ENCODE data around the gene SETMAR. TPM values are rescaled to one million over a fixed set of nuclear protein-coding genes. Genes with fewer than 3 reads are reported as not detected.

Gene SETMAR
- total RNA-seq, 1 donor from 2014 or later, result 18.3 TPM

GRCh38 chr3:4355401-4356219 lies 52.4 kb downstream of the SETMAR start:
- Mint-ChIP-seq H3K9me3 (no peaks in the 10 kb centered on the region), H3K4me1 (peaks cover 20% of the 10 kb centered on the region), H3K36me3 (peaks cover 2% of the 10 kb centered on the region), H3K27ac (peak overlapping the region; percentile 62), H3K27me3 (ENCODE audit: insufficient read depth, low read depth) (no peaks in the 10 kb centered on the region), H3K4me3 (no peak overlapping the region)
- Histone ChIP-seq H3K4me3 (no peak overlapping the region), H4K20me1 (ENCODE audit: low read depth) (no peaks in the 10 kb centered on the region), H3K9ac (no peak overlapping the region), H3F3A (ENCODE audit: low read depth) (no peaks in the 10 kb centered on the region), H3K36me3 (no peaks in the 10 kb centered on the region), H3K4me1 (no peaks in the 10 kb centered on the region), H3K79me2 (ENCODE audit: low read depth) (no peaks in the 10 kb centered on the region), H3K27ac (no peak overlapping the region), H2AFZ (replicated peaks) (no peak overlapping the region), H3K27me3 (no peaks in the 10 kb centered on the region), H3K4me2 (no peak overlapping the region), H3K9me3 (ENCODE audit: low read depth) (no peaks in the 10 kb centered on the region)
- TF ChIP-seq, protein P1, sequence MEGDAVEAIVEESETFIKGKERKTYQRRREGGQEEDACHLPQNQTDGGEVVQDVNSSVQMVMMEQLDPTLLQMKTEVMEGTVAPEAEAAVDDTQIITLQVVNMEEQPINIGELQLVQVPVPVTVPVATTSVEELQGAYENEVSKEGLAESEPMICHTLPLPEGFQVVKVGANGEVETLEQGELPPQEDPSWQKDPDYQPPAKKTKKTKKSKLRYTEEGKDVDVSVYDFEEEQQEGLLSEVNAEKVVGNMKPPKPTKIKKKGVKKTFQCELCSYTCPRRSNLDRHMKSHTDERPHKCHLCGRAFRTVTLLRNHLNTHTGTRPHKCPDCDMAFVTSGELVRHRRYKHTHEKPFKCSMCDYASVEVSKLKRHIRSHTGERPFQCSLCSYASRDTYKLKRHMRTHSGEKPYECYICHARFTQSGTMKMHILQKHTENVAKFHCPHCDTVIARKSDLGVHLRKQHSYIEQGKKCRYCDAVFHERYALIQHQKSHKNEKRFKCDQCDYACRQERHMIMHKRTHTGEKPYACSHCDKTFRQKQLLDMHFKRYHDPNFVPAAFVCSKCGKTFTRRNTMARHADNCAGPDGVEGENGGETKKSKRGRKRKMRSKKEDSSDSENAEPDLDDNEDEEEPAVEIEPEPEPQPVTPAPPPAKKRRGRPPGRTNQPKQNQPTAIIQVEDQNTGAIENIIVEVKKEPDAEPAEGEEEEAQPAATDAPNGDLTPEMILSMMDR (IDR thresholded peaks at IDR 0.05), result no peak
- TF ChIP-seq EZH2 (IDR thresholded peaks at IDR 0.05), result no peak
- no peak for TF ChIP-seq EZH2phosphoT487 (IDR thresholded peaks at IDR 0.05)
- DNase-seq (ENCODE audit: low spot score), result peak; percentile 8

DNA sequence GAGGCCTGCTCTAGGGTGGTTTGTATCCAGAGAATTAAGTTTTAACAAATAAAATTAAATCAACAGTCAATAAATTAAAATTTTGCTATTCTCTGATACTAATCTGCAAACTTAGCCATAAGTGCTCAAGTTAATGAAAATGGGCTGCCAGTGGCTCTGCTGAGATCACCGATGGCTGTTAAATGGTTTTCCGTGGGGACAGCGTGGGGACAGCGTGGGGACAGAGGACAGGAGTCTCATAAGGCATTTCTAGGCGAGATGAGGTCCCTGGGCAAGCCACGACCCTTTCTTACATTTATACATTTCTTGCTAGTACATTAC lies 53.0 kb downstream of the SETMAR start:
- Histone ChIP-seq H3K9ac (no peak overlapping the region), H3K9me3 (ENCODE audit: low read depth) (no peaks in the 10 kb centered on the region), H3K4me3 (no peak overlapping the region), H3K4me1 (no peaks in the 10 kb centered on the region), H3K27ac (no peak overlapping the region), H3K27me3 (no peaks in the 10 kb centered on the region), H3K4me2 (no peak overlapping the region), H3K36me3 (no peaks in the 10 kb centered on the region), H2AFZ (replicated peaks) (no peak overlapping the region), H3F3A (ENCODE audit: low read depth) (no peaks in the 10 kb centered on the region), H4K20me1 (ENCODE audit: low read depth) (no peaks in the 10 kb centered on the region), H3K79me2 (ENCODE audit: low read depth) (no peaks in the 10 kb centered on the region)
- no peak overlapping the region for H3K4me3 Mint-ChIP-seq
- peaks cover 2% of the 10 kb centered on the region for H3K36me3 Mint-ChIP-seq
- H3K27me3 Mint-ChIP-seq (ENCODE audit: insufficient read depth, low read depth), result no peaks in the 10 kb centered on the region
- no peak overlapping the region for H3K27ac Mint-ChIP-seq
- H3K9me3 Mint-ChIP-seq, result no peaks in the 10 kb centered on the region
- H3K4me1 Mint-ChIP-seq, result peaks cover 20% of the 10 kb centered on the region
- DNase-seq (ENCODE audit: low spot score), result no peak
- TF ChIP-seq, protein P1 (IDR thresholded peaks at IDR 0.05), result no peak
- TF ChIP-seq EZH2 (IDR thresholded peaks at IDR 0.05) (no peak), EZH2phosphoT487 (IDR thresholded peaks at IDR 0.05) (no peak)

DNA sequence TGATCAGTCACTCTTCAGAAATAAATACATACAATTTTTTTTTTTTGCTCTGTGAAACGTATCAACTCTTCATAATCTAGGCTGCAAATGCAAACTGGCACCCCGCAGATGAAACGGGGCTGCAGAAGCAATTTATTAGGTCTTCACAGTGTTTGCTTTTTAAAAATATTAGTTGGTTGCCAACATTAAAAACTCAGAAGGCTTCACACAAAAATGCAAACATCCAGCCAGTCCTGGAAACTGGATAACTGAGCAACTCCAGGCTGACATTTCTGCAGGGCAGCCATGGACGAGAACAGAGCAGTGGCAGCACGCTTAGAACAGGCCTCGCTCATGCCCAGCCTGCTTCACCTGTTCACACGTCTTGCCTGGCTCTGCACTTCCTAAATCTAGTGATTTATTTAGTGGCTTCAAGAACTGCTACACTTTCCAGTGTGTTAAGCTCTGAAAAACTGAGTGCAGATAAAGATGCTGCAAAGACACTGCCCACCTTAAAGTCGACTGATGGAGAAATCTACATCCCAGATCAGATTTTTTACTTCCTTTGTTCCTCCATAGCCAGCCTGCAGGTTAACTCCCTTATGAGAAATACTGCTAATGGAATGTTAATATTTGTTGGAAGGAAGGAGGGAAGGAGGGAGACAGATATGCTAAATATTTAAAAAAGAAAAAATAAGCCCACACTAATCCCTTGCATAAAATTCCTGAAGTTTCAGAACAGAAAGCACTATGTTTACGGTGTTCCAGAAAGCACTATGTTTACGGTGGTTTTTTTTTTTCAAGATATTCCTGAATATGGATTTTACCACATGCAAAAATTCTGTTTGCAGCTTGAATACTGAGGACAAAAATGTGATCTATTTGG lies 53.6 kb downstream of the SETMAR start:
- Histone ChIP-seq H2AFZ (replicated peaks) (no peak overlapping the region), H4K20me1 (ENCODE audit: low read depth) (no peaks in the 10 kb centered on the region), H3K9me3 (ENCODE audit: low read depth) (no peaks in the 10 kb centered on the region), H3F3A (ENCODE audit: low read depth) (no peaks in the 10 kb centered on the region), H3K36me3 (no peaks in the 10 kb centered on the region), H3K4me1 (no peaks in the 10 kb centered on the region), H3K27me3 (no peaks in the 10 kb centered on the region), H3K4me2 (no peak overlapping the region), H3K79me2 (ENCODE audit: low read depth) (no peaks in the 10 kb centered on the region), H3K9ac (no peak overlapping the region), H3K27ac (no peak overlapping the region), H3K4me3 (no peak overlapping the region)
- TF ChIP-seq, protein P1 (IDR thresholded peaks at IDR 0.05), result no peak
- TF ChIP-seq EZH2 (IDR thresholded peaks at IDR 0.05), result no peak
- no peak for TF ChIP-seq EZH2phosphoT487 (IDR thresholded peaks at IDR 0.05)
- Mint-ChIP-seq H3K36me3 (peaks cover 2% of the 10 kb centered on the region), H3K9me3 (no peaks in the 10 kb centered on the region), H3K27me3 (ENCODE audit: insufficient read depth, low read depth) (no peaks in the 10 kb centered on the region), H3K4me3 (no peak overlapping the region), H3K4me1 (peaks cover 20% of the 10 kb centered on the region), H3K27ac (no peak overlapping the region)
- no peak for DNase-seq (ENCODE audit: low spot score)
